ENCODE results near the gene RBMY1E.
"Not testable (repeated sequence)": the region's sequence is repeated elsewhere in the genome, so short reads cannot be mapped to it uniquely, and the experiment has no call there.

Gene RBMY1E

GRCh38 chrY:21917932-21918331, at the start of gene RBMY1E:
RBMY1E (minus strand) TSS chrY:21918032; CDS start chrY:21916054, 1,978 bp downstream.
- DNase-seq: not testable (repeated sequence)

DNA sequence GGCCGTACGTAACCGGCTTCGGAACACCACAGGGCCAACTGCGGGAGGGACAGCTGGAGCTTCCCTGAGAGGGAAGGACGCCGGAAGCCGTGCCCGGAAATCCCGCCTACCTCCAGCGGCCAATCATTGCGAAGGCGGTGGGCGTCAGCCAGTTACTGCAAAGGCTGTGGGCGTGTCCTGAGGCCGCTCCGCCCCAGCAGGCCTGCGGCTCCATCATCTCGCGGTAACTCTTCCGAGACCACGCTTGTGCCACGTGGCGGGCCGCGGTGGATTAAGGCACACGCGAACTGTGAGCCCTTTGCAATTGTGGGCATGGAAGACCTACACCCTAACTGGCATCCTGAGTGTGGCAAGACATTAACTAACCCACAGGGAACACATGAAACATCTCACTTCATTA, 23.4 kb downstream of the RBMY1E start, which contains the start of gene RBMY1D:
TSS of gene RBMY1D (minus strand) at position 101 of the 400 bp plus-strand sequence. CDS start 2,013 bp downstream, outside the sequence.
- not testable (repeated sequence) for DNase-seq

GRCh38 chrY:21869407-21870076, 48.3 kb downstream of the RBMY1E start:
- not testable (repeated sequence) for DNase-seq
